Skeletal muscle satellite cell (primary cell): ENCODE data around the gene PPP6R3.

Experiments used
- H3K27me3 ChIP-seq: 2 replicates; pipeline ENCODE4 v1.7.0; 2013; ENCODE audit warnings: low read length; ENCODE audit not compliant: control insufficient read depth, insufficient read depth
- H3K36me3 ChIP-seq: 2 replicates; pipeline ENCODE4 v1.7.0; 2013; ENCODE audit warnings: mild to moderate bottlenecking, control low read depth, low read length; ENCODE audit not compliant: insufficient read depth
- H3K4me1 ChIP-seq: 2 replicates; pipeline ENCODE4 v1.7.0; 2013; ENCODE audit warnings: low read length; ENCODE audit not compliant: control insufficient read depth, insufficient read depth
- H3K4me2 ChIP-seq: 2 replicates; pipeline ENCODE4 v1.7.0; 2013; ENCODE audit warnings: mild to moderate bottlenecking, low read length
- H3K4me3 ChIP-seq: 2 replicates; pipeline ENCODE4 v1.7.0; 2013; ENCODE audit warnings: low read length
- H3K9ac ChIP-seq: 2 replicates; pipeline ENCODE4 v1.7.0; 2013; ENCODE audit warnings: mild to moderate bottlenecking, low read depth, low read length, moderate library complexity
- H3K9me3 ChIP-seq: replicated peaks from 2 replicates; pipeline ENCODE4 v1.7.0; 2013; ENCODE audit warnings: mild to moderate bottlenecking, control low read depth, low read length

The PPP6R3 gene

DNA sequence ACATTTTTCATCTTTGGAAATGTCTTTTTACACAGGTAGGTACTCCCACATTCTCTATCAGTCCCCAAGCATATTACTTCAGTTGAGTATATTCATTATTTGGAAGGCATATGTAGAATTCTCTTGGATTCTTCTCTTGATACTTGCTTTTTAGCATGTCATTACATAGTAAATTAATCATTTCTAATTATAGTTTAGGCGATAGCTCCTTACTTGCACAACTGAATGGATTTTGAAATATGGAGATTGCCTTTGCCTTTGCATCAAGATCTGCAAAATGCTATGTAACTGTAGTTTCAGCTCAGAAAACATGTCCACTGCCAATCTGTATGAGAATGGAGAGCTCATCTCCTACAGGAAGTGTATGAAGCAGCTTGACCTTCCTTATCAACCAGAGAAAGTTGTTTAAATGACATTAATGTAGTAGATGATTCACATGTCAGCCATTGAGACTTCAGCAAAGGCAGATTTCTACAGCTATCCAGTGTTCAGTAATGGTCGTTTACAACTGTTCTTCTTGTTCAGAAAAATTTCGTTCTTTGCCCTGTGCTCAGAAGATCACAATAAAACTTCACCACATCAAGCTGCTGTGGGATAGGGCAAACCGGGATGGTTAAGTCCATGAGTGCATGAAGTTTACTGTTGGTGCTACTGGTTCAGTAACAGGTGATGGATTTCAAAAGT, 61.6 kb downstream of the PPP6R3 start:
- Histone ChIP-seq H3K9ac (no peak overlapping the region), H3K36me3 (peaks cover 41% of the 10 kb centered on the region), H3K4me3 (no peak overlapping the region), H3K4me1 (peaks cover 8% of the 10 kb centered on the region), H3K9me3 (no peaks in the 10 kb centered on the region), H3K27me3 (no peaks in the 10 kb centered on the region), H3K4me2 (no peak overlapping the region)

DNA sequence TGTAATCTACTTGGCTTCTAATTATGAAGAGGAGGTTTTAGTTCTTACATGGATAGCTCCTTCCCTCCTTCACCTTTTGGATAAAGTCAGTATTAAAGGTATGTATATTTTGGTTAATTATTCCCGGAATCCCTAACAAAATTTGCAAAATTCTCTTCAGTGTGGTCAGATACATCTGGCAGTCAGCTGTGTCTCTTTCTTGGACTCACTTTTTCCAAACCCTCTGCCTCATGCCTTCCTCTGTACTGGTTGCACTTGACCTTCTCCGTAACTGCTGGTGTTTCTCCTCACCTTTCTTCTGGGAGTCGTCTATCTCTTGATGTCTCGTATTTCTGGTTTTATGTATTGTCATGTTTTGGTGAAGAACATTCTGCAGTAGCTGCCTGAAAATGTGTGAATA, 62.5 kb downstream of the PPP6R3 start:
- Histone ChIP-seq H3K9me3 (no peaks in the 10 kb centered on the region), H3K4me1 (peaks cover 8% of the 10 kb centered on the region), H3K4me2 (no peak overlapping the region), H3K9ac (no peak overlapping the region), H3K4me3 (no peak overlapping the region), H3K27me3 (no peaks in the 10 kb centered on the region), H3K36me3 (peaks cover 50% of the 10 kb centered on the region)

DNA sequence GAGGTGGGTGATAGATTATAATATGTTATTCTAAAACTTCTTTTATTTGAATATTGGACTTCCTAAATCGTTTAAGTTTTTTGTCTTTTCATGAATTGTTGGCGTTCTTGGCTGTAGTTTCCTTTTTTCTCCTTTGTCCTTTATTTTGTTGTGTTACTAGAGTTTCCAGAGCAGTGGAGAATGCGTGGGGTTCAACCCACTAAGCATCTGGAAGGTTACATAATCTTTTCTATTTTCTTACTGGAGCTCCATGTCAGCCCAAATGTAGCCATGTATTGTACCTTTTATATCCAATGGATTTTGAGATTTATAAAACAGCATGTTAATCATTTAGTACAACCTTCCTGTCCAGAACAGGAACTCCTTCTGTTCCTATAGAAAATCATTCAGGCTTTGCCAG, 63.2 kb downstream of the PPP6R3 start:
- H3K27me3 ChIP-seq: no peaks in the 10 kb centered on the region
- H3K4me2 ChIP-seq: no peak overlapping the region
- H3K4me1 ChIP-seq: peaks cover 8% of the 10 kb centered on the region
- H3K9ac ChIP-seq: no peak overlapping the region
- peaks cover 50% of the 10 kb centered on the region for H3K36me3 ChIP-seq
- H3K9me3 ChIP-seq: no peaks in the 10 kb centered on the region
- H3K4me3 ChIP-seq: no peak overlapping the region

DNA sequence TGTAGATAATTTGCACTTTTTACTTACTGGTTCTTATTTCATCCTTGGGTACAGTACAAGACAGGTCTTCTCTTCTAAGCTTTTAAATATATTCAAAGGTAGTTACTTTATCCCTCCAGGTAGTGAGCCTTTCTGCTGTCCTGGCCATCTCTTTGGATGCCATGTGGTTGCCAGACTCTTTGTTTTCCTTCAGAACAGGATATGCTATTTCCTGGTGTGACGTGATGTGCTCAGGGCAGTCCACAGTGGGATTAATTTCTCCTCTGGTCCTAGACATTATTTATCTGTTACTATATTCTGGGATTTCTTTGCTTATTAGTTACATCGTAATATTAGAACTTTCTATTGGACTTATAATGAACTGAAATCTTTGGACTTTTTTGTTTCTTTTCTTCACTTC, 63.7 kb downstream of the PPP6R3 start:
- Histone ChIP-seq H3K9me3 (no peaks in the 10 kb centered on the region), H3K9ac (no peak overlapping the region), H3K36me3 (peaks cover 50% of the 10 kb centered on the region), H3K4me2 (no peak overlapping the region), H3K4me3 (no peak overlapping the region), H3K27me3 (no peaks in the 10 kb centered on the region), H3K4me1 (peaks cover 8% of the 10 kb centered on the region)

DNA sequence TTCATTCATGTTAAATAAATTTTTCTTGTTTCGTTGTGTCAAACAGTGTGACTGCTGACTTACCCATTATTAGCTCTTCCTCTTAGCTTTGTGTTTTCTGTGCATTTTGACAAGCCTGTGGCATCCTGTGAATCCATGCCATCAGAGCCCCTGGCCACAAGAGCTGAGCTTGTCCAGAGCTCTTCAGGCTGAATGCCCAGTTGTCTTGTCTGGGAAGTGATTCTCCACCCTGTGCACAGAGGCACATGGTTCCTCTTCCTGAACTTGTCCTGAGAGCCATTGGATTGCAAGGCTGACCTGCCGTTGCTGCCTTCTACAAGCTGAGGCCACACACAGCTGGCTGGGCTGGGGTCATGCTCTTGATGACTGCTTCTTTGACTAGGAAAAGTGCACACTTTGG, 64.1 kb downstream of the PPP6R3 start:
- H3K4me1 ChIP-seq: peaks cover 8% of the 10 kb centered on the region
- no peak overlapping the region for H3K9ac ChIP-seq
- no peak overlapping the region for H3K4me2 ChIP-seq
- peaks cover 54% of the 10 kb centered on the region for H3K36me3 ChIP-seq
- no peaks in the 10 kb centered on the region for H3K27me3 ChIP-seq
- no peaks in the 10 kb centered on the region for H3K9me3 ChIP-seq
- no peak overlapping the region for H3K4me3 ChIP-seq

DNA sequence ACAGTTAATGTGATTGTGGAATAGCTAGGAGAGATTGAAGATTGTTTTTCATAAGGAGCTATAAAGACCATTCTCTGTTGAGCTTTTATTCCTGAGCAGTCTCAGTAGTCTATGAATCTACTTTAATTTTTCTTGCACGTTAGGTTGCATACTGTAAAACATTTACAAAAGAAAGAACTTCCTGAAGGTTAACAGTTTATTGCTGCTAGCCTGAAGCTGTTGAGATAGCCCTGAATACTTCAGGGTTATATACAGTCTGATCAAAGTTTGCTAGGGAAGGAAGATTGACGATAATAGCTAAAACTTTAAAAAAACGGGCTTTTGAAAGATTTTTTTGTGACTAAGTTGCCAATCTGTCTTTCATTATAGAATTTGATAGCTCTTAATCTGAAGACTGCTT, 64.8 kb downstream of the PPP6R3 start:
- peaks cover 53% of the 10 kb centered on the region for H3K36me3 ChIP-seq
- no peaks in the 10 kb centered on the region for H3K27me3 ChIP-seq
- no peaks in the 10 kb centered on the region for H3K9me3 ChIP-seq
- no peak overlapping the region for H3K4me3 ChIP-seq
- no peak overlapping the region for H3K4me2 ChIP-seq
- peaks cover 8% of the 10 kb centered on the region for H3K4me1 ChIP-seq
- no peak overlapping the region for H3K9ac ChIP-seq

DNA sequence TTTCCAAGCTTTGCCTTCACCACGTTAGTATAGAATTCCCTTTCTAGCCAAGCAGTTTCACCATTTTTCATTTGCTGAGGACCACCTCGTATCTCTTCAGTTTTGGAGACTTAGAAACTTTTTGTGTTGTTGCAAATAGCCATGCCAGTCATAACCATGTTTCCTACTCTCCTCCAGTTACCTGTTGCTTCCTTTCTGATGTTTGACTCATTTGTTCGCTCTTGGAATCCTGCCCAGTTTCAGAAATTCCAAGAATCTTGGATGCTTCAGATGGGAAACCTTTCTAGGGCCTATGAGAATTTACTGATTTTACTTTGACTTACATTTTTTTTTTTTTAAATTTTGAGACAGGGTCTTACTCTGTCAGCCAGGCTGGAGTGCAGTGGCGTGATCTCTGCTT, 65.4 kb downstream of the PPP6R3 start:
- Histone ChIP-seq H3K9ac (no peak overlapping the region), H3K4me3 (no peak overlapping the region), H3K4me2 (no peak overlapping the region), H3K27me3 (no peaks in the 10 kb centered on the region), H3K4me1 (peaks cover 8% of the 10 kb centered on the region), H3K9me3 (no peaks in the 10 kb centered on the region), H3K36me3 (peaks cover 49% of the 10 kb centered on the region)

DNA sequence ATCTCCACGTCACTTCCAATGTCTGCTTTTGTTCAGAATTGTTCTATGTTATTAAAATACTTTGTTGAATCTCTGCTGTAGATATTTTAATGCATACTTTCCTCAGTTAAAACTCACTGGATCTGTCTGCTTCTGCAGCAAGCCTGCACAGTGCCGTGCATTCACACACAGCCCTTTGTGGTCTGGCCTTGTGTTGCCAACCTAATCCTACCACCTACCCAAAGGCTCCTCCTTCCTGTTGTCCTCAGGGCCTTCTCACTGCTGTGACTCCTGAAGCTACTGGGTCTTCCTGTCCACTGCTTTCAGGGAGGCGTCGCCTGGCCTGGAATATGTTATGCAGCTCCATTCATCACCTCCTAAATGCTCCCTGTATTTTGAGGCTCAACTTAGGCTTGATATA, 67.0 kb downstream of the PPP6R3 start:
- no peaks in the 10 kb centered on the region for H3K9me3 ChIP-seq
- no peak overlapping the region for H3K4me2 ChIP-seq
- H3K4me1 ChIP-seq: peaks cover 8% of the 10 kb centered on the region
- no peaks in the 10 kb centered on the region for H3K27me3 ChIP-seq
- peaks cover 35% of the 10 kb centered on the region for H3K36me3 ChIP-seq
- H3K4me3 ChIP-seq: no peak overlapping the region
- no peak overlapping the region for H3K9ac ChIP-seq

DNA sequence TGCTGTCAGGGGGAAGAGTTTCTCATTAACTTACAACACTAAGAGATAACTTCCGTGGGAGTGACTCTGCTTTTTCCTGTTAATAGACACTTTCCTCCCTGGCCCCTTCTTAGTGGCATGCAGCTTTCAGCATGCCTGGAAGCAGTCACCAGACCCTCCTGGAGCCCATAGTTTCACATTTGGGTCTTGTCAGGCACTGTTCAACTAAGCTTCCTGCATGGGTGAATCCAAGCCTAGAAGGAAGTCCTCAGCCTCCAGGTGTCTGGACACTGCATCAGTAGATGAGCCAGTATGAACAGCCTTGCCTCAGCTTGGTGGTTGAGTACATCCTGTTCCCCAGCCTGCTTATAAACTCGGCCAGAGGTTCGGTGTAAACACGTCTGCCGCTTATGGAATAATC, 68.1 kb downstream of the PPP6R3 start:
- no peak overlapping the region for H3K4me2 ChIP-seq
- no peaks in the 10 kb centered on the region for H3K27me3 ChIP-seq
- peaks cover 29% of the 10 kb centered on the region for H3K36me3 ChIP-seq
- no peak overlapping the region for H3K9ac ChIP-seq
- peaks cover 8% of the 10 kb centered on the region for H3K4me1 ChIP-seq
- no peak overlapping the region for H3K4me3 ChIP-seq
- H3K9me3 ChIP-seq: no peaks in the 10 kb centered on the region

DNA sequence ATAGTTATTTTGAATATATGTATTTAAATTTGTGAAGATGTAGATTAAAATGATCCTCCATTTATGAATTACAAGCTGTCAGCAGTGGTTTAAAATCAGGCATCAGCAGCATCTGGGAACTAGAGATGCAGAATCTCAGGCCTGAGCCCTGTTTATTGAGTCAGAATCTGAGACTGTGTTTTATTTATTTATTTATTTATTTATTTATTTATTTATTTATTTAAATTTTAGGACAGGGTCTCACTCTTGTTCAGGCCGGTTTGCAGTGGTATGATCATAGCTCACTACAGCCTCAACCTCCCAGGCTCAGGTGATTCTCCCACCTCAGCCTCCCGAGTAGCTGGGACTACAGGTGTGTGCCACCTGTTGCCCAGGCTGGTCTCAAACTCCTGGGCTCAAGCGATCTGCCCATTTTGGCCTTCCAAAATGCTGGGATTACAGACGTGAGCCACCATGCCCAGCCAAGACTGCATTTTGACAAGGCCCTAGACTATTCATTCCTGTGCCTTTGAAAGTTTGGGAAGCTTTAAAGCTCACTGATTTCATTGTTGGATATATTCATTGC, 70.7 kb downstream of the PPP6R3 start:
- Histone ChIP-seq H3K4me2 (no peak overlapping the region), H3K9ac (no peak overlapping the region), H3K4me1 (peaks cover 8% of the 10 kb centered on the region), H3K9me3 (no peaks in the 10 kb centered on the region), H3K36me3 (peaks cover 20% of the 10 kb centered on the region), H3K4me3 (no peak overlapping the region), H3K27me3 (no peaks in the 10 kb centered on the region)

DNA sequence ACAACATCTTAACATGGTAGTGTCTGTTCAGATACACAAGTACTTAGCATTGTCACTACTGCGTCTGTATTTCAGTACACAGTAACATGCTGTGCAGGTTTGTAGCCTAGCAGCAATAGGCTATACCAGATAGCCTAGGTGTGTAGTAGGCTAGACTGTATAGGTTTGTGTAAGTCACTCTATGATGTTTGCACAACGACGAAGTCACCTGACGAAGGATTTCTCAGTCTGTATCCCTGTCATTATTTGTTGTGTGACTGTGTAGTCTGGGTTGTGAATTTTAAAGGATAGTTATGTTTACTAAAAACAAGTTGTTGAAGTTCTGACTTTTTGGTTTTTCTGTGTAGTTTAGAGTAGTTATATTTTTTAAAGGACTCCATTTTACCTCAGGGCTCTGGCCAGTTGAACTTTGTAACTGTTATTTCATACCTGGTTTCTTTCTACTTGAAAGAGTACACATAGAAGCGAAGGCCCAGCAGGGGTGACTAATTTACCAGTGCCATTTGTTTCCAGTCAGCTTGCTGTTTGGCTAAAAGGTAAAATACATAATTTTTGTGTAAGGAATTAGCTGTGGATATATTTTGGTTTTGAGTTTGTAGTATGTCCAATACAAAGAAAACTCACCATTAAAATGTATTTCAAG, 72.3 kb downstream of the PPP6R3 start:
- Histone ChIP-seq H3K9me3 (no peaks in the 10 kb centered on the region), H3K4me3 (no peak overlapping the region), H3K27me3 (no peaks in the 10 kb centered on the region), H3K36me3 (peaks cover 13% of the 10 kb centered on the region), H3K9ac (no peak overlapping the region), H3K4me2 (no peak overlapping the region), H3K4me1 (peaks cover 8% of the 10 kb centered on the region)

DNA sequence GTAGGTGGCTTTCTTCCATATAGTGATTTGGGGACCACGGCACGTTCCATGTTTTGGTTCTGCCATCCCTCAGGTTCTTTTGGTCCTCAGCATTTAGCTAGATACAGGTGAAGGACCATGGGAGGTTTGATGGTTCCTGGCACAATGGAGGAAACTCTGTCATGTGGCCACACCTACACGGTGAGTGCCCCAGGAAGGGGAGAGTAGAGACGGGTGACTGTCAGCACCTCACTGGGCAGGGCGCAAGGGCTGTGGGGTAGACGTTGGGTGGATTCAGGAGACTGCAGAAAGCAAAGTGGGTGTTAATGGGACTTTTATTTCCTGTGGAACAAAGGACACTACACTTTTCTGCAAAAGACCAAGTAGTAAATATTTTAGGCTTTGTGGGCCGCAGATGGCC, 73.4 kb downstream of the PPP6R3 start:
- Histone ChIP-seq H3K36me3 (peaks cover 20% of the 10 kb centered on the region), H3K27me3 (no peaks in the 10 kb centered on the region), H3K9ac (no peak overlapping the region), H3K9me3 (no peaks in the 10 kb centered on the region), H3K4me3 (no peak overlapping the region), H3K4me1 (peaks cover 8% of the 10 kb centered on the region), H3K4me2 (no peak overlapping the region)
